GM19463 (cell line): ENCODE results near the gene HLA-DPB1.

Source experiments
- ATAC-seq: cut with Tn5 transposase; IDR thresholded peaks from one replicate; pipeline ENCODE4 v1.9.1; 2021; ENCODE audit warnings: mild to moderate bottlenecking, moderate library complexity; ENCODE audit not compliant: unreplicated experiment

Gene HLA-DPB1

DNA sequence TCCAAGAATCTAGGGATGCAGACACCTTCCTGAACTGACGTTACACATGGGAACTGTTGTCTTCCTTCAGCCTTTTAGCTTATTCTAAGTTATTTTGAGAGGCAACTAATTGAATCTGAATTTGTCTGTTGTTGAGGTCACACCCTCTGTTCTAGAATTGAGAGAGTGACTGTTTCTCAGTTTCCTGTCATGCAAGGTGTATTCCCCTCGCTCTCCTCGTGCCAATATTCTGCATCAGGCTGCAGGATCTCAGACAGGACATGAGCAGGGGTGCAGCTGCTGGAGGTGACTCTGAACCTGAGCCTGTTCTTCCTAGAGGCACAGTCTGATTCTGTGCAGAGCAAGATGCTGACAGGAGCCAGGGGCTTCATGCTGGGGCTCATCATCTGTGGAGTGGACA, 52.5 kb downstream of the HLA-DPB1 start:
- ATAC-seq: no peak

DNA sequence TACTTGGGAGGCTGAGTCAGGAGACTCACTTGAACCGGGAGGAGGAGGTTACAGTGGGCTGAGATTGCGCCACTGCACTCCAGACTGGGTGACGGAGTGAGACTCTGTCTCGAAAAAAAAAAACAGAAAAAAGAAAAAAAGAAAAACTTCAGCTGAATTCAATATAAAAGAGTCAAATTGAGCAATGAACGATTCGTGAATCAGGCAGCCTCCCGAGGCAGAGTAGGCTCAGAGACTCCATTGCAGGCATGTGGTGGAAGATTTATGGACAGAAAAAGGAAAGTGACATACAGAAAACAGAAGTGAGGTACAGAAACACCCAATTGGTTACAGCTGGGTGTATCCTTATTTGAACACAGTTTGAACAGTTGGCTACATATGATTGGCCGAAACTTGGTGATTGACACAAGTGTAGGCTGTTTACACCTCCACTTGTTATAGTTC, 56.3 kb downstream of the HLA-DPB1 start:
- no peak for ATAC-seq

DNA sequence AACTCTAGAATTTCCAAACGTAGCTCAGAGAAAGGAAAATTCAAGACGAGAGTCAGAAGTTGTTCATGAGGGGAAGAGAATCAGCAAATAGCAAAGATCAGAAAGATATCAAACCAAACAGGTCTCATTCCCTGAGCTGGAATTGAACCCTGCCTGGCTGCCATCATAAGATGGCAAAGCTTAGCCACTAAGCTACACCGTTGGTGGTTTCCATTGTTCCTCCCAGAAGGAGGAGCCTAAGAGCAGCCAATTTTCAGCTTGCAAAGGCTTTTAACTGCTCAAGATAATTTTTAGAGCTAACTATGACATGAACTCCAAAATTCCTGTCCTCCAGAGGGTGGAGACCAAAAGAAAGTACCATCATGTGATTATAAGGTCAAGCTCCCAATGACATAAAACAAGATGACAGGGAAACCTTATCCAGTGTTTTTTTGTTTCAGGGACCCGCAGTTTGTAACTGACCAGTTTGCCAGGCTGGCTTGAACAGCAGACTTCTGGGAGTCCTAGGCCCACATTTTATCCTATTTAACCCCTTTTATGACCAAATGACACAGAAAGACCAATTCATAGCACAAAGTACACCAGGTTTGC, 60.6 kb downstream of the HLA-DPB1 start:
- no peak for ATAC-seq
